ENCODE results near the gene QSOX2.

Gene QSOX2

DNA sequence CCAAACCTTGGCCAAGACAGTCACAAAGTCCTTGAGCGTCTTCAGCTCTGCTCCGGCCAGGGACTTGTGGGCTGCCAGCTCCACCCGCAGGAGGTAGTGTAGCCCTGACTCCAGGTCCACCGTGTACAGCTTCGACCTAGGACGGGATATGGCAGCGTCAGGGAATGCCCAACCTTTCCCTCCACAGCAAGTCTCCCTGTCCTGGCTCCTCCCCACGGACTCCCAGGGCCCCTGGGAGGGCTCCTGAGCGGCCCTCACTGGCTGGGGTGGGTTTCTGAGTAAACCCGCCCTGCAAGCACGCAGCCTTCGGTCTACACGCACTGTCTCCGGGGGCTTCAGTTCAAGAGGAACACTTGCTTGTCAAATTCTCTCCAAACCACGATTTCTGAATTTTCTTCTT lies 26.9 kb downstream of the QSOX2 start:
- Histone ChIP-seq H3K4me3 (ENCODE audit: severe bottlenecking) (no peak overlapping the region), H3K4me1 (ENCODE audit: insufficient read depth, poor library complexity, severe bottlenecking) (peaks cover 19% of the 10 kb centered on the region), H3K27me3 (ENCODE audit: insufficient read depth, poor library complexity, severe bottlenecking) (no peaks in the 10 kb centered on the region), H3K36me3 (ENCODE audit: low read depth) (peaks cover 39% of the 10 kb centered on the region), H3K9me3 (ENCODE audit: severe bottlenecking) (no peaks in the 10 kb centered on the region), H3K27ac (ENCODE audit: poor library complexity, severe bottlenecking) (no peak overlapping the region)
- ATAC-seq (ENCODE audit: low read depth) (no peak), DNase-seq (ENCODE audit: low spot score) (no peak)
- TF ChIP-seq, protein P1, sequence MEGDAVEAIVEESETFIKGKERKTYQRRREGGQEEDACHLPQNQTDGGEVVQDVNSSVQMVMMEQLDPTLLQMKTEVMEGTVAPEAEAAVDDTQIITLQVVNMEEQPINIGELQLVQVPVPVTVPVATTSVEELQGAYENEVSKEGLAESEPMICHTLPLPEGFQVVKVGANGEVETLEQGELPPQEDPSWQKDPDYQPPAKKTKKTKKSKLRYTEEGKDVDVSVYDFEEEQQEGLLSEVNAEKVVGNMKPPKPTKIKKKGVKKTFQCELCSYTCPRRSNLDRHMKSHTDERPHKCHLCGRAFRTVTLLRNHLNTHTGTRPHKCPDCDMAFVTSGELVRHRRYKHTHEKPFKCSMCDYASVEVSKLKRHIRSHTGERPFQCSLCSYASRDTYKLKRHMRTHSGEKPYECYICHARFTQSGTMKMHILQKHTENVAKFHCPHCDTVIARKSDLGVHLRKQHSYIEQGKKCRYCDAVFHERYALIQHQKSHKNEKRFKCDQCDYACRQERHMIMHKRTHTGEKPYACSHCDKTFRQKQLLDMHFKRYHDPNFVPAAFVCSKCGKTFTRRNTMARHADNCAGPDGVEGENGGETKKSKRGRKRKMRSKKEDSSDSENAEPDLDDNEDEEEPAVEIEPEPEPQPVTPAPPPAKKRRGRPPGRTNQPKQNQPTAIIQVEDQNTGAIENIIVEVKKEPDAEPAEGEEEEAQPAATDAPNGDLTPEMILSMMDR (IDR thresholded peaks at IDR 0.05; ENCODE audit: poor library complexity, severe bottlenecking): no peak

DNA sequence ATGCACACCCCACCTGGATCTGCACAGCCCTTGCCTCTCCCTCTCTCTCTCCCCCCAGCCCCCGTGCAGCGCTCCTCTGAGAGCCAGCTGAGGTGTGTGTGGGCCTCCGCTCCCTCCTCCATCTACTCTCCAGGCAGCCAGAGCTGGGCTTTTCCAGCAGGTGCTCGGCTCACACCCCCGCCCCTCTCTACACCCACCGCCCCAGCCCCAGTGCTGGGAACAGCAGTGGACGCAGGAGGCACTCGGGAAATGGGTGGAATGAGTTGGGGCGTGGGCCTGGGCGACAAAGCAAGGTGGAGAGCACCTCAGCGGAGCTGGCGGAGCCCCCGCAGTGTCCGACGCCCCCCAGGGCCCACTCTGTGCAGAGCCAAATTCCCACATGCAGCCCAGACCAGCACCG lies 27.3 kb downstream of the QSOX2 start:
- peaks cover 19% of the 10 kb centered on the region for H3K4me1 ChIP-seq (ENCODE audit: insufficient read depth, poor library complexity, severe bottlenecking)
- DNase-seq (ENCODE audit: low spot score) (no peak), ATAC-seq (ENCODE audit: low read depth) (no peak)
- H3K27me3 ChIP-seq (ENCODE audit: insufficient read depth, poor library complexity, severe bottlenecking): no peaks in the 10 kb centered on the region
- no peak overlapping the region for H3K4me3 ChIP-seq (ENCODE audit: severe bottlenecking)
- H3K9me3 ChIP-seq (ENCODE audit: severe bottlenecking): no peaks in the 10 kb centered on the region
- no peak overlapping the region for H3K27ac ChIP-seq (ENCODE audit: poor library complexity, severe bottlenecking)
- H3K36me3 ChIP-seq (ENCODE audit: low read depth): peaks cover 41% of the 10 kb centered on the region
- TF ChIP-seq, protein P1 (IDR thresholded peaks at IDR 0.05; ENCODE audit: poor library complexity, severe bottlenecking): no peak

DNA sequence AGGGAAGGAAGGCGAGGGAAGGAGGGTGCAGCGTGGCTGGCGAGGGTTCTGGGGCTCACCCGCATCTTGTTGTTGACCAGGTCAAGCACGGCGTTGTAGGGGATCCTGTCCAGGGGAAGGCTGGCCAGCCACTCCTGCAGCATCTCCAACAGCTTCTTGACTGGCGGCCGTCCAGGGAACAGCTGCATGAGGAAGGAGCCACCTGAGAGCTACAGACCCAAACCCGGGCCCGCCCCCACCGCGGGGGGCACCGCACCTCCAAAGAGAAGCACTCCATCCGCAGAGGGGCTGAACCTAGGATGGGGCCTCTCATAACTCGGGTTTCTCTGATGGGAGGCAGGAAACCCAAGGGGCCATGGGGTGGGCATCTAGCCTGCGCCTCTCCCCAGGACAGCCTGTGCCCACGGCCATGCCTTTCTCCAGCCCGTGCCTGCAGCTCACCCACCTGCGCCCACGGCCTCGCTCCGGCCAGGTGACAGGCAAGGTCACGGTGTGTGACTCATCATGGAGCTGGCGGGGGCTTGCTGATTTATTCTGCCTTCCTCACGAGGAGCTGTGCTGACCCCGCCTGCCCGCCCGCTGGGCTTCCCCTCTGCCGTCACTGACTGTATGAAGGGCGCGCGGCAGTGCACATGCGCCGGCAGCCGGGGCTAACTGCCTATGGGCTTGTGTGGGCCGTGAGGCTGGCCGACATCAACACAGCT lies 28.9 kb downstream of the QSOX2 start:
- no peak overlapping the region for H3K27ac ChIP-seq (ENCODE audit: poor library complexity, severe bottlenecking)
- H3K4me3 ChIP-seq (ENCODE audit: severe bottlenecking): no peak overlapping the region
- ATAC-seq (ENCODE audit: low read depth) (no peak), DNase-seq (ENCODE audit: low spot score) (no peak)
- TF ChIP-seq, protein P1 (IDR thresholded peaks at IDR 0.05; ENCODE audit: poor library complexity, severe bottlenecking): no peak
- H3K4me1 ChIP-seq (ENCODE audit: insufficient read depth, poor library complexity, severe bottlenecking): peaks cover 19% of the 10 kb centered on the region
- H3K36me3 ChIP-seq (ENCODE audit: low read depth): peaks cover 41% of the 10 kb centered on the region
- no peaks in the 10 kb centered on the region for H3K27me3 ChIP-seq (ENCODE audit: insufficient read depth, poor library complexity, severe bottlenecking)
- no peaks in the 10 kb centered on the region for H3K9me3 ChIP-seq (ENCODE audit: severe bottlenecking)

DNA sequence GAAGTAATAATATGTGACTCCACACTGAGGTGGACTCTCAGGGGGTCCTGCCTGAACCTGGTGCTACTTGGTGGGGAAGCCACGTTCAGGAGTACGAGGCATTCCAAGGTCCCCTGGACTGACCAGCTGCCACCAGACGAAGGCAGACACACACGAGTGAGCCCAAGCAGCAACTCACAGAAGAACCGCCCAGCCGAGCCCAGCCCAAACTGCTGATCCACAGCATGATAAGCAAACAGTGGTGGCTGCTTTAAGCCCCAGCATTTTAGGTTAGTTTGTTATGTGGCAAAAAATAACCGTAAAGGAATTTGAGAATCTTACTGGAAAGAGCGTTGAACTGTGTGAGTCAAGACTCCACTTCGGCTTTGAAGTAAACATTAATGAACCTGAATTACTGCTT lies 31.9 kb downstream of the QSOX2 start:
- no peaks in the 10 kb centered on the region for H3K4me1 ChIP-seq (ENCODE audit: insufficient read depth, poor library complexity, severe bottlenecking)
- H3K4me3 ChIP-seq (ENCODE audit: severe bottlenecking): no peak overlapping the region
- peaks cover 39% of the 10 kb centered on the region for H3K36me3 ChIP-seq (ENCODE audit: low read depth)
- no peak overlapping the region for H3K27ac ChIP-seq (ENCODE audit: poor library complexity, severe bottlenecking)
- no peak for ATAC-seq (ENCODE audit: low read depth)
- DNase-seq (ENCODE audit: low spot score): no peak
- no peaks in the 10 kb centered on the region for H3K9me3 ChIP-seq (ENCODE audit: severe bottlenecking)
- no peaks in the 10 kb centered on the region for H3K27me3 ChIP-seq (ENCODE audit: insufficient read depth, poor library complexity, severe bottlenecking)
- TF ChIP-seq, protein P1 (IDR thresholded peaks at IDR 0.05; ENCODE audit: poor library complexity, severe bottlenecking): no peak

DNA sequence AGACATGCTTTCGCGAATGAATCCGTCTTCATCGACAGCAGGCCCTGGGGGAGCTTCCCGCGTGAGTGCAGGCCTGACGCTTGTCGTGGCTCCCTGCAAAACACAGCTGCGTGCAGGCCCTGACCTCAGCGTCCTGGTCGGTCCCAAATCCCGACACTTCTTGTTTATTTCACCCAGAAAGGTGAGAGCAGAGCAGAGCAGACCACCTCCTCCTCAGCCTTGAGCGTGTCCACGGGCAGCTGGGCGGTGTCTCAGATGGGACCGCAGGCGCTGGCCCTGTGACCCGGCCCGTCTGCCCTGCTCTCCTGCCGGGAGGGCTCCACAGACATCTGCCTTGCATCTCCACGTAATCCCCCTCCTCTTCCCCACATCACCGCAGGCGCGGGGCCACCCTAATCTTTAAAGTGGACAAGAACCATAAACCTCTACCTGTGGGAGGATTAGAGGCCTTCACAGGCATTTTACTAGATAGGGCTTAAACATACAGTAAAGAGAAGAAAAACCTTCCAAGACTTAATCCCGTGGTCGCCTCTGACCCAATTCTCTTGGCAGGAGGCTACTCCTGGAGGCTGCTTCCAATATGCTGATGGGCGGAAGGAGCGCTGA lies 33.2 kb downstream of the QSOX2 start:
- ATAC-seq (ENCODE audit: low read depth) (no peak), DNase-seq (ENCODE audit: low spot score) (no peak)
- Histone ChIP-seq H3K36me3 (ENCODE audit: low read depth) (peaks cover 33% of the 10 kb centered on the region), H3K27me3 (ENCODE audit: insufficient read depth, poor library complexity, severe bottlenecking) (no peaks in the 10 kb centered on the region), H3K4me1 (ENCODE audit: insufficient read depth, poor library complexity, severe bottlenecking) (no peaks in the 10 kb centered on the region), H3K27ac (ENCODE audit: poor library complexity, severe bottlenecking) (no peak overlapping the region), H3K9me3 (ENCODE audit: severe bottlenecking) (no peaks in the 10 kb centered on the region), H3K4me3 (ENCODE audit: severe bottlenecking) (no peak overlapping the region)
- TF ChIP-seq, protein P1 (IDR thresholded peaks at IDR 0.05; ENCODE audit: poor library complexity, severe bottlenecking): no peak
